HG03135 (cell line): ENCODE measurements around the gene IL1RAP.
"Not testable (repeated sequence)": the region's sequence is repeated elsewhere in the genome, so short reads cannot be mapped to it uniquely, and the experiment has no call there.

Experiments
- ATAC-seq: cut with Tn5 transposase; IDR thresholded peaks from one replicate; pipeline ENCODE4 v1.9.1; 2021; ENCODE audit warnings: mild to moderate bottlenecking, moderate library complexity; ENCODE audit not compliant: unreplicated experiment

The IL1RAP gene

GRCh38 chr3:190513409-190514370 lies at the start of gene IL1RAP:
TSS of gene IL1RAP (plus strand) at chr3:190514085. CDS start at chr3:190564290, 50,205 bp downstream.
- peak; percentile 98 for ATAC-seq

- no peak for ATAC-seq
These were observed 46.0 kb upstream of the IL1RAP start for GRCh38 chr3:190467922-190468321.

- not testable (repeated sequence) for ATAC-seq
These were observed 40.6 kb upstream of the IL1RAP start for GRCh38 chr3:190473261-190473660.

GRCh38 chr3:190481779-190482178 lies 32.1 kb upstream of the IL1RAP start:
- no peak for ATAC-seq

GRCh38 chr3:190485830-190486532 lies 27.9 kb upstream of the IL1RAP start:
- no peak for ATAC-seq

- ATAC-seq, result no peak
These were observed 27.4 kb upstream of the IL1RAP start for GRCh38 chr3:190486533-190486864.

- ATAC-seq, result no peak
These were observed 26.8 kb upstream of the IL1RAP start for GRCh38 chr3:190486908-190487607.

GRCh38 chr3:190491533-190492054 lies 22.3 kb upstream of the IL1RAP start:
- no peak for ATAC-seq

- no peak for ATAC-seq
These were observed 21.8 kb upstream of the IL1RAP start for GRCh38 chr3:190492129-190492528.

- ATAC-seq, result no peak
These were observed 20.9 kb upstream of the IL1RAP start for GRCh38 chr3:190492966-190493365.

- ATAC-seq, result no peak
These were observed 19.0 kb upstream of the IL1RAP start for GRCh38 chr3:190494907-190495306.

- ATAC-seq, result no peak
These were observed 18.5 kb upstream of the IL1RAP start for GRCh38 chr3:190495354-190495753.

- ATAC-seq, result no peak
These were observed 18.1 kb upstream of the IL1RAP start for GRCh38 chr3:190495796-190496195.

- ATAC-seq, result no peak
These were observed 17.0 kb upstream of the IL1RAP start for GRCh38 chr3:190496859-190497258.

- no peak for ATAC-seq
These were observed 16.1 kb upstream of the IL1RAP start for GRCh38 chr3:190497811-190498210.

GRCh38 chr3:190498293-190498692 lies 15.6 kb upstream of the IL1RAP start:
- ATAC-seq, result no peak

GRCh38 chr3:190499122-190499521 lies 14.8 kb upstream of the IL1RAP start:
- no peak for ATAC-seq

GRCh38 chr3:190502946-190503345 lies 10.9 kb upstream of the IL1RAP start:
- ATAC-seq, result no peak

- no peak for ATAC-seq
These were observed 9.3 kb upstream of the IL1RAP start for GRCh38 chr3:190504354-190505125.

GRCh38 chr3:190505381-190506003 lies 8.4 kb upstream of the IL1RAP start:
- no peak for ATAC-seq
